H1 (cell line): Measurements from ENCODE around the gene CCDC73. TPM values are rescaled to one million over a fixed set of nuclear protein-coding genes. Genes with fewer than 3 reads are reported as not detected.

ENCODE experiments used
- CTCF ChIA-PET: fragments of 300-600 bp; sonication (Branson Sonifier 250); formaldehyde crosslinking; loops from one replicate; lab custom pipeline; 2021; ENCODE audit not compliant: partially characterized antibody; lab: Charles Lee
- POLR2A ChIA-PET: fragments of 300-600 bp; sonication (Branson Sonifier 250); formaldehyde crosslinking; loops from one replicate; lab custom pipeline; 2021; ENCODE audit warnings: inconsistent platforms; ENCODE audit not compliant: partially characterized antibody; lab: Charles Lee
- DNase-seq, 2 experiments: peaks; one replicate each; pipeline versions ENCODE4 v3.0.0 to v3.0.0-alpha.2; 2010 to 2022; ENCODE audit warnings: low spot score in 2 of 2, low read depth in 1 of 2, mixed read lengths in 1 of 2
- FAIRE-seq: peaks from 2 replicates; lab custom pipeline; 2011; peaks lifted over from hg19 to GRCh38; lab: Jason Lieb, UNC
- H2AFZ ChIP-seq: 2 replicates; pipeline ENCODE4 v1.8.1; 2012; ENCODE audit warnings: low read length, inconsistent platforms
- H2AK5ac ChIP-seq: 2 replicates; pipeline ENCODE4 v1.6.1; 2013; ENCODE audit warnings: low read depth, low read length
- H2BK120ac ChIP-seq: replicated peaks from 2 replicates; pipeline ENCODE3; 2013; ENCODE audit warnings: low read depth, low read length, inconsistent platforms
- H2BK12ac ChIP-seq: 2 replicates; pipeline ENCODE4 v1.6.1; 2013; ENCODE audit warnings: low read depth, low read length
- H2BK15ac ChIP-seq: 2 replicates; pipeline ENCODE4 v1.6.1; 2013; ENCODE audit warnings: low read length
- H2BK20ac ChIP-seq: 2 replicates; pipeline ENCODE4 v1.6.1; 2013; ENCODE audit warnings: low read length
- H2BK5ac ChIP-seq: 2 replicates; pipeline ENCODE4 v1.6.1; 2013; ENCODE audit warnings: low read depth, low read length
- H3K14ac ChIP-seq: 2 replicates; pipeline ENCODE4 v1.6.1; 2013; ENCODE audit warnings: inconsistent platforms; ENCODE audit not compliant: insufficient read length
- H3K18ac ChIP-seq: 2 replicates; pipeline ENCODE4 v1.6.1; 2013; ENCODE audit warnings: low read length; ENCODE audit errors: extremely low read depth
- H3K23ac ChIP-seq: 2 replicates; pipeline ENCODE4 v1.6.1; 2013; ENCODE audit warnings: inconsistent platforms; ENCODE audit not compliant: insufficient read length
- H3K23me2 ChIP-seq: 2 replicates; pipeline ENCODE4 v1.6.1; 2013; ENCODE audit warnings: low read depth, low read length
- H3K27ac ChIP-seq: 2 replicates; pipeline ENCODE4 v1.6.1; 2011; ENCODE audit warnings: low read depth, low read length, inconsistent platforms
- H3K27me3 ChIP-seq, 4 experiments: replicated peaks in 1 of 4; 1 replicate in 1 of 4; 2 replicates in 3 of 4; pipeline versions ENCODE4 v1.6.1 to v1.8.1; 2011 to 2013; ENCODE audit warnings: low read length in 3 of 4, mild to moderate bottlenecking in 3 of 4, inconsistent platforms in 2 of 4, mixed read lengths in 2 of 4, moderate library complexity in 1 of 4; ENCODE audit not compliant: control insufficient read depth in 3 of 4, insufficient read depth in 3 of 4; ENCODE audit errors: extremely low read depth in 1 of 4
- H3K36me3 ChIP-seq, 4 experiments: 2 replicates each; pipeline versions ENCODE4 v1.6.1 to v1.8.1; 2011 to 2013; ENCODE audit warnings: mild to moderate bottlenecking in 4 of 4, low read length in 3 of 4, moderate library complexity in 2 of 4, control low read depth in 1 of 4, inconsistent platforms in 1 of 4; ENCODE audit not compliant: insufficient read depth in 4 of 4, control insufficient read depth in 2 of 4
- H3K4ac ChIP-seq: replicated peaks from 2 replicates; pipeline ENCODE3; 2013; ENCODE audit warnings: low read length, low read depth, mixed read lengths, inconsistent platforms; ENCODE audit not compliant: insufficient read length
- H3K4me1 ChIP-seq, 4 experiments: replicated peaks in 1 of 4; 1 replicate in 1 of 4; 2 replicates in 3 of 4; pipeline versions ENCODE4 v1.6.1 to v1.8.1; 2011 to 2013; ENCODE audit warnings: low read length in 3 of 4, inconsistent platforms in 2 of 4, mixed read lengths in 1 of 4; ENCODE audit not compliant: insufficient read depth in 4 of 4, control insufficient read depth in 3 of 4
- H3K4me2 ChIP-seq, 2 experiments: 2 replicates each; pipeline versions ENCODE4 v1.6.1 to v1.8.1; 2011 to 2013; ENCODE audit warnings: low read depth in 2 of 2, low read length in 2 of 2, control low read depth in 1 of 2, inconsistent platforms in 1 of 2, mild to moderate bottlenecking in 1 of 2; ENCODE audit not compliant: insufficient read depth in 1 of 2
- H3K4me3 ChIP-seq, 4 experiments: fragments of 200-600, 300-600 bp in 1 of 4; sonication (generic), shearing (Covaris generic), sonication (Bioruptor Twin) in 1 of 4; 2 replicates each; pipeline versions ENCODE4 v1.5.1 to v1.8.1; 2011 to 2016; ENCODE audit warnings: low read length in 4 of 4, low read depth in 3 of 4, control low read depth in 2 of 4, inconsistent platforms in 2 of 4, mild to moderate bottlenecking in 2 of 4, mixed read lengths in 1 of 4, moderate library complexity in 1 of 4; ENCODE audit not compliant: insufficient read depth in 2 of 4; ENCODE audit errors: extremely low read depth in 1 of 4
- H3K56ac ChIP-seq: replicated peaks from 2 replicates; pipeline ENCODE3; 2013; ENCODE audit warnings: low read depth, mild to moderate bottlenecking, mixed read lengths, low read length, inconsistent platforms; ENCODE audit not compliant: insufficient read length
- H3K79me1 ChIP-seq: 2 replicates; pipeline ENCODE4 v1.6.1; 2013; ENCODE audit warnings: low read depth, low read length, control low read depth
- H3K79me2 ChIP-seq, 2 experiments: 2 replicates each; pipeline versions ENCODE4 v1.6.1 to v1.8.1; 2012 to 2013; ENCODE audit warnings: low read length in 2 of 2, mild to moderate bottlenecking in 2 of 2, inconsistent platforms in 1 of 2; ENCODE audit not compliant: insufficient read depth in 2 of 2, control insufficient read depth in 1 of 2
- H3K9ac ChIP-seq, 4 experiments: replicated peaks in 1 of 4; 1 replicate in 1 of 4; 2 replicates in 3 of 4; pipeline versions ENCODE4 v1.6.1 to v1.8.1; 2011 to 2013; ENCODE audit warnings: low read depth in 3 of 4, low read length in 3 of 4, control low read depth in 2 of 4, mild to moderate bottlenecking in 2 of 4, moderate library complexity in 2 of 4, inconsistent platforms in 1 of 4; ENCODE audit errors: extremely low read depth in 1 of 4
- H3K9me3 ChIP-seq, 2 experiments: 2 replicates each; pipeline versions ENCODE4 v1.6.1 to v1.8.1; 2012 to 2013; ENCODE audit warnings: mild to moderate bottlenecking in 2 of 2, moderate library complexity in 2 of 2, control low read depth in 1 of 2, inconsistent platforms in 1 of 2, low read depth in 1 of 2, low read length in 1 of 2, mixed read lengths in 1 of 2; ENCODE audit not compliant: insufficient read depth in 2 of 2
- H4K20me1 ChIP-seq, 2 experiments: replicated peaks in 1 of 2; 2 replicates each; pipeline versions ENCODE3 to v1.8.1; 2011 to 2013; ENCODE audit warnings: inconsistent platforms in 2 of 2, low read length in 2 of 2, mild to moderate bottlenecking in 1 of 2; ENCODE audit not compliant: insufficient read depth in 2 of 2, control insufficient read depth in 1 of 2
- H4K5ac ChIP-seq: 2 replicates; pipeline ENCODE4 v1.6.1; 2013; ENCODE audit warnings: low read length, low read depth, mixed read lengths, inconsistent platforms; ENCODE audit not compliant: insufficient read length
- H4K8ac ChIP-seq: 2 replicates; pipeline ENCODE4 v1.8.0; 2013; ENCODE audit warnings: mild to moderate bottlenecking, moderate library complexity, low read length, inconsistent platforms; ENCODE audit not compliant: insufficient read depth; ENCODE audit errors: extremely low read depth
- H4K91ac ChIP-seq: replicated peaks from 2 replicates; pipeline ENCODE3; 2013; ENCODE audit warnings: low read length, mixed read lengths, inconsistent platforms; ENCODE audit not compliant: insufficient read length
- RAD21 ChIP-seq, 2 experiments: IDR thresholded peaks in 1 of 2; conservative IDR thresholded peaks in 1 of 2; 2 replicates each; pipeline ENCODE4 v1.6.1; 2011; ENCODE audit warnings: low read depth in 2 of 2, low read length in 2 of 2, improper control_type of control experiment in 1 of 2, inconsistent platforms in 1 of 2, mild to moderate bottlenecking in 1 of 2, moderate library complexity in 1 of 2
- RBBP5 ChIP-seq: IDR thresholded peaks from 2 replicates; pipeline ENCODE4 v1.7.1; 2012; ENCODE audit warnings: low read depth, mild to moderate bottlenecking, inconsistent platforms, low read length, moderate library complexity, borderline replicate concordance
- RXRA ChIP-seq: IDR thresholded peaks from 2 replicates; pipeline ENCODE4 v1.6.1; 2011; ENCODE audit warnings: low read depth, mild to moderate bottlenecking, low read length, moderate library complexity; ENCODE audit not compliant: insufficient read depth
- SIRT6 ChIP-seq: IDR thresholded peaks from one replicate; pipeline ENCODE4 v1.7.1; 2012; ENCODE audit warnings: low read length, inconsistent platforms
- WGBS, 2 experiments: shearing (Covaris generic) in 1 of 2; methylation state at CpG; one replicate each; pipeline versions ENCODE4 v1.1.6 to v1.1.7; 2013 to 2015; ENCODE audit warnings: low lambda C conversion rate in 2 of 2, mixed read lengths in 2 of 2, inconsistent platforms in 1 of 2, low coverage in 1 of 2, missing lambda C conversion rate in 1 of 2; ENCODE audit not compliant: insufficient replicate concordance in 2 of 2, insufficient coverage in 1 of 2, insufficient read length in 1 of 2; ENCODE audit errors: extremely low coverage in 1 of 2, missing lambda C conversion rate in 1 of 2; 5-methylcytosine and 5-hydroxymethylcytosine counted together
- polyA plus RNA-seq, 7 experiments: library from polyadenylated mRNA; depleted of rRNA in 3 of 7; stranded (reverse) in 5 of 7; unstranded in 2 of 7; fragments of >200 nt in 5 of 7; fragments of 200-250 nt in 2 of 7; gene quantifications; 1 replicate in 5 of 7; 2 replicates in 1 of 7; 4 replicates in 1 of 7; pipeline versions ENCODE4 v1.2.1 to v1.2.3, GENCODE V29; 2011 to 2013; ENCODE audit warnings: missing spikeins in 2 of 7, mixed read lengths in 2 of 7
- total RNA-seq: library from RNA; stranded (reverse); fragmentation: NEBNext Ultra II Directional; extraction: Animal tissue kit (Norgen Biotek cat#: 25700); gene quantifications from 2 replicates; pipeline ENCODE4 v1.2.1, GENCODE V29; 2021
- TF ChIP-seq, protein P1 (sequence below), 3 experiments: IDR thresholded peaks; 1 replicate in 2 of 3; 2 replicates in 1 of 3; pipeline versions ENCODE4 v1.5.1 to v1.6.1; 2011; ENCODE audit warnings: low read length in 3 of 3, mild to moderate bottlenecking in 3 of 3, inconsistent platforms in 2 of 3, low read depth in 1 of 3, moderate library complexity in 1 of 3; ENCODE audit not compliant: insufficient read depth in 1 of 3; ENCODE audit errors: control extremely low read depth in 1 of 3

The CCDC73 gene
- total and polyA plus RNA-seq, 2 of the 8 experiments (the other 6 are each of a cell fraction or from before 2014, with no cell fraction given): not detected

DNA sequence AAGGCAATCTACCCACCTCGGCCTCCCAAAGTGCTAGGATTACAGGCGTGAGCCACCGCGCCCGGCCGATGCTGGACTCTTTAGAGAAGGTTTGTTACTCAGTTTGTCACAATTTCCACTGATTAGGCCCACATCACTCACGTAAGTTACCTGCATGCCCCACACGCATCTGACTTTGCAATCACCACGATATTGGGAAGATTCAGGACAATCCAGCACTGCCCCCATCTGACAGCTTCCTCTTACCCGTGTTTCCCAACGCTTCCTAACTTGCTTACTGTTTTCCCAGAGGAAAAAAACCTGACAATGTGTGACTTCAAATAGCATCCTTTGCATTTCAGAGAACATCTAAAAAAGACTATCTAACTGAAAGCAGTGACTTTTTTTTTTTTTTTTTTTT lies 232.6 kb downstream of the CCDC73 start:
- H3K18ac ChIP-seq: no peak overlapping the region
- peak in 1 of 2 experiments; percentile 46 for DNase-seq
- H3K27me3 ChIP-seq: no peaks in the 10 kb centered on the region
- H4K91ac ChIP-seq: no peak overlapping the region
- CTCF ChIA-PET: interaction anchor here (0.7 to 2.5 kb wide), 5 partner anchors 8 to 128 kb away, joined by 3 to 8 read pairs (median 5); no protein-coding TSS in a partner anchor
- no peak overlapping the region for H2BK20ac ChIP-seq
- H3K4me2 ChIP-seq: no peak overlapping the region
- no peaks in the 10 kb centered on the region for H3K9me3 ChIP-seq
- H4K8ac ChIP-seq: no peak overlapping the region
- no peak overlapping the region for H2BK12ac ChIP-seq
- H3K9ac ChIP-seq: no peak overlapping the region
- H3K23ac ChIP-seq: no peak overlapping the region
- H3K4me1 ChIP-seq: no peaks in the 10 kb centered on the region
- no peak overlapping the region for H3K4me3 ChIP-seq
- POLR2A ChIA-PET: no interaction called here
- no peak overlapping the region for H4K5ac ChIP-seq
- no peak overlapping the region for H2BK15ac ChIP-seq
- FAIRE-seq: no peak
- no peak overlapping the region for H3K27ac ChIP-seq
- H3K79me2 ChIP-seq: no peaks in the 10 kb centered on the region
- TF ChIP-seq, protein P1, sequence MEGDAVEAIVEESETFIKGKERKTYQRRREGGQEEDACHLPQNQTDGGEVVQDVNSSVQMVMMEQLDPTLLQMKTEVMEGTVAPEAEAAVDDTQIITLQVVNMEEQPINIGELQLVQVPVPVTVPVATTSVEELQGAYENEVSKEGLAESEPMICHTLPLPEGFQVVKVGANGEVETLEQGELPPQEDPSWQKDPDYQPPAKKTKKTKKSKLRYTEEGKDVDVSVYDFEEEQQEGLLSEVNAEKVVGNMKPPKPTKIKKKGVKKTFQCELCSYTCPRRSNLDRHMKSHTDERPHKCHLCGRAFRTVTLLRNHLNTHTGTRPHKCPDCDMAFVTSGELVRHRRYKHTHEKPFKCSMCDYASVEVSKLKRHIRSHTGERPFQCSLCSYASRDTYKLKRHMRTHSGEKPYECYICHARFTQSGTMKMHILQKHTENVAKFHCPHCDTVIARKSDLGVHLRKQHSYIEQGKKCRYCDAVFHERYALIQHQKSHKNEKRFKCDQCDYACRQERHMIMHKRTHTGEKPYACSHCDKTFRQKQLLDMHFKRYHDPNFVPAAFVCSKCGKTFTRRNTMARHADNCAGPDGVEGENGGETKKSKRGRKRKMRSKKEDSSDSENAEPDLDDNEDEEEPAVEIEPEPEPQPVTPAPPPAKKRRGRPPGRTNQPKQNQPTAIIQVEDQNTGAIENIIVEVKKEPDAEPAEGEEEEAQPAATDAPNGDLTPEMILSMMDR (IDR thresholded peaks at IDR 0.05; ENCODE audit: control extremely low read depth in 1 of 3, insufficient read depth in 1 of 3, low read depth in 1 of 3, low read length in 3 of 3): peak; percentile 21 to 34 (median 33); a peak in 3 of 4 replicates
- TF ChIP-seq SIRT6 (no peak), RAD21 (IDR thresholded peaks at IDR 0.05 in 1 of 2, conservative IDR thresholded peaks at IDR 0.05 in 1 of 2; ENCODE audit: low read depth in 2 of 2, low read length in 2 of 2) (peak; percentile 61 to 63), RBBP5 (no peak), RXRA (no peak)
- H2BK120ac ChIP-seq: no peak overlapping the region
- WGBS, 2 experiments: 88% methylated on average over 11 of the region's 11 CpGs; no CpG with 5 or more reads in 1 of the 2 experiments
- H3K56ac ChIP-seq: no peak overlapping the region
- H4K20me1 ChIP-seq: no peaks in the 10 kb centered on the region
- no peaks in the 10 kb centered on the region for H3K36me3 ChIP-seq
- H3K79me1 ChIP-seq: no peaks in the 10 kb centered on the region
- H3K14ac ChIP-seq: no peak overlapping the region
- H2AFZ ChIP-seq: no peak overlapping the region
- no peak overlapping the region for H2BK5ac ChIP-seq
- H3K4ac ChIP-seq: no peak overlapping the region
- H2AK5ac ChIP-seq: no peak overlapping the region
- H3K23me2 ChIP-seq: no peaks in the 10 kb centered on the region
